NCI-H345 (cell line): ENCODE measurements around the gene FOXC2.

Source experiments
- DNase-seq: peaks from one replicate; lab custom pipeline; 2025; lab: John Stamatoyannopoulos, UW

FOXC2 gene

GRCh38 chr16:86533076-86533475, 33.6 kb upstream of the FOXC2 start:
- DNase-seq: no peak

- DNase-seq: no peak
These were observed 32.8 kb upstream of the FOXC2 start for GRCh38 chr16:86533767-86534351.

- DNase-seq: no peak
These were observed 31.6 kb upstream of the FOXC2 start for GRCh38 chr16:86534779-86535615.

- no peak for DNase-seq
These were observed 30.0 kb upstream of the FOXC2 start for GRCh38 chr16:86536621-86537020.

GRCh38 chr16:86537486-86537885, 29.1 kb upstream of the FOXC2 start:
- no peak for DNase-seq

GRCh38 chr16:86538196-86538780, 28.3 kb upstream of the FOXC2 start:
- DNase-seq: no peak

GRCh38 chr16:86540894-86541293, 25.7 kb upstream of the FOXC2 start:
- no peak for DNase-seq

- no peak for DNase-seq
These were observed 25.1 kb upstream of the FOXC2 start for GRCh38 chr16:86541560-86541959.

GRCh38 chr16:86542756-86543750, 23.6 kb upstream of the FOXC2 start:
- no peak for DNase-seq

GRCh38 chr16:86545481-86545880, 21.1 kb upstream of the FOXC2 start:
- DNase-seq: no peak

GRCh38 chr16:86545954-86546637, 20.5 kb upstream of the FOXC2 start:
- no peak for DNase-seq

- no peak for DNase-seq
These were observed 20.0 kb upstream of the FOXC2 start for GRCh38 chr16:86546638-86547013.

GRCh38 chr16:86547286-86547685, 19.3 kb upstream of the FOXC2 start:
- DNase-seq: no peak

- no peak for DNase-seq
These were observed 17.3 kb upstream of the FOXC2 start for GRCh38 chr16:86549076-86549892.

- DNase-seq: no peak
These were observed 16.8 kb upstream of the FOXC2 start for GRCh38 chr16:86549893-86550190.

GRCh38 chr16:86550281-86550680, 16.3 kb upstream of the FOXC2 start:
- no peak for DNase-seq

- no peak for DNase-seq
These were observed 13.3 kb upstream of the FOXC2 start for GRCh38 chr16:86553356-86553755.

GRCh38 chr16:86554599-86554916, 12.1 kb upstream of the FOXC2 start:
- no peak for DNase-seq

- DNase-seq: peak; percentile 87
These were observed 11.5 kb upstream of the FOXC2 start, which contains the start of gene MTHFSD for GRCh38 chr16:86554917-86555703. Gene MTHFSD, minus strand, starts transcription at chr16:86555235. Its CDS starts 51 bp downstream, at chr16:86555184.

GRCh38 chr16:86555704-86556075, 10.9 kb upstream of the FOXC2 start:
- no peak for DNase-seq
